ENCODE results near the gene ZBTB8OS. TPM values are rescaled to one million over a fixed set of nuclear protein-coding genes. Genes with fewer than 3 reads are reported as not detected.

Gene ZBTB8OS
- polyA plus RNA-seq, 1 experiment, result 21.1 TPM

DNA sequence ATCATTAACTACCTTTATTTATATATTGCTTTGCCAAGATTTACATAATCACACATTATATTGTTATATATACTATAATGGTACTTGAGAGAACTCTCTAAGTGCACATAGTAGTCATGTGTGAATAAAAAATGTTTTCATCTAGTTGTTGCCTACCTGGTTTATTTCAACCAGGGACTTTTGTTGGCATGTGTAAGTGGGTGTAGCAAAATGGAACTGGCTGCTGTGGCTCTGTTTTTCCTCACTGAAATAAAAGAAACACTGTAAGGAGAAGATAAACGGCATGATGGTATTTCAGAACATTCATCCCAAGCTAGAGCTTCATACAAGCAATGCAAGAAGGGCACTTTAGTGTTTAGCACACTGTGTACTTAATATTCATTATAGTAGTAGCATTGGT is 15.6 kb upstream of the ZBTB8OS start:
- no peak for DNase-seq (ENCODE audit: low read depth)
- POLR2A ChIA-PET, result no interaction called here
- TF ChIP-seq, protein P1, sequence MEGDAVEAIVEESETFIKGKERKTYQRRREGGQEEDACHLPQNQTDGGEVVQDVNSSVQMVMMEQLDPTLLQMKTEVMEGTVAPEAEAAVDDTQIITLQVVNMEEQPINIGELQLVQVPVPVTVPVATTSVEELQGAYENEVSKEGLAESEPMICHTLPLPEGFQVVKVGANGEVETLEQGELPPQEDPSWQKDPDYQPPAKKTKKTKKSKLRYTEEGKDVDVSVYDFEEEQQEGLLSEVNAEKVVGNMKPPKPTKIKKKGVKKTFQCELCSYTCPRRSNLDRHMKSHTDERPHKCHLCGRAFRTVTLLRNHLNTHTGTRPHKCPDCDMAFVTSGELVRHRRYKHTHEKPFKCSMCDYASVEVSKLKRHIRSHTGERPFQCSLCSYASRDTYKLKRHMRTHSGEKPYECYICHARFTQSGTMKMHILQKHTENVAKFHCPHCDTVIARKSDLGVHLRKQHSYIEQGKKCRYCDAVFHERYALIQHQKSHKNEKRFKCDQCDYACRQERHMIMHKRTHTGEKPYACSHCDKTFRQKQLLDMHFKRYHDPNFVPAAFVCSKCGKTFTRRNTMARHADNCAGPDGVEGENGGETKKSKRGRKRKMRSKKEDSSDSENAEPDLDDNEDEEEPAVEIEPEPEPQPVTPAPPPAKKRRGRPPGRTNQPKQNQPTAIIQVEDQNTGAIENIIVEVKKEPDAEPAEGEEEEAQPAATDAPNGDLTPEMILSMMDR (IDR thresholded peaks at IDR 0.05; ENCODE audit: insufficient read depth, low read depth, low read length), result no peak
- Histone ChIP-seq H3K36me3 (ENCODE audit: control insufficient read depth, insufficient read depth, low read length) (peaks cover 3% of the 10 kb centered on the region), H3K27me3 (ENCODE audit: control insufficient read depth, insufficient read depth, low read length) (no peaks in the 10 kb centered on the region), H3K4me3 (ENCODE audit: low read depth, low read length) (no peak overlapping the region)
- CTCF ChIA-PET, result no interaction called here

DNA sequence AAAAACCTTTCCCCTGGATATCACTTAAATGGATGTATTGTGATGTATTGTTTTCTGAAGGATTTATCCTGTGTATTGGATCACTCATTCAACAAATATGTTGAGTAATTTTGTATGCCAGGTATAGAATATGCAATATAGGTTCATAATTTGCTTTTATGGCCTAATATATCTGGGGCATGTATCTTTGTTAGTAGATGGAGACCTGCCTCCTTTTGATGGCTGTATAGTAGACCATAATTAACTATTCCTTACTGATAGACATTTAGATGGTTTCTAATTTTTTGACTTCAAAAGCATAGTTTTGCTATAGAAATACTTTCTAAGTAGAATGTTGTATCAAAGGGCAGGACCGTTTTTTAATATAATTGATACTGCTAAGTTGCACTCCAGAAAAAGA is 9.2 kb upstream of the ZBTB8OS start:
- CTCF ChIA-PET, result no interaction called here
- no peak for DNase-seq (ENCODE audit: low read depth)
- H3K4me3 ChIP-seq (ENCODE audit: low read depth, low read length), result no peak overlapping the region
- TF ChIP-seq, protein P1 (IDR thresholded peaks at IDR 0.05; ENCODE audit: insufficient read depth, low read depth, low read length), result no peak
- peaks cover 10% of the 10 kb centered on the region for H3K36me3 ChIP-seq (ENCODE audit: control insufficient read depth, insufficient read depth, low read length)
- POLR2A ChIA-PET, result no interaction called here
- H3K27me3 ChIP-seq (ENCODE audit: control insufficient read depth, insufficient read depth, low read length), result no peaks in the 10 kb centered on the region

DNA sequence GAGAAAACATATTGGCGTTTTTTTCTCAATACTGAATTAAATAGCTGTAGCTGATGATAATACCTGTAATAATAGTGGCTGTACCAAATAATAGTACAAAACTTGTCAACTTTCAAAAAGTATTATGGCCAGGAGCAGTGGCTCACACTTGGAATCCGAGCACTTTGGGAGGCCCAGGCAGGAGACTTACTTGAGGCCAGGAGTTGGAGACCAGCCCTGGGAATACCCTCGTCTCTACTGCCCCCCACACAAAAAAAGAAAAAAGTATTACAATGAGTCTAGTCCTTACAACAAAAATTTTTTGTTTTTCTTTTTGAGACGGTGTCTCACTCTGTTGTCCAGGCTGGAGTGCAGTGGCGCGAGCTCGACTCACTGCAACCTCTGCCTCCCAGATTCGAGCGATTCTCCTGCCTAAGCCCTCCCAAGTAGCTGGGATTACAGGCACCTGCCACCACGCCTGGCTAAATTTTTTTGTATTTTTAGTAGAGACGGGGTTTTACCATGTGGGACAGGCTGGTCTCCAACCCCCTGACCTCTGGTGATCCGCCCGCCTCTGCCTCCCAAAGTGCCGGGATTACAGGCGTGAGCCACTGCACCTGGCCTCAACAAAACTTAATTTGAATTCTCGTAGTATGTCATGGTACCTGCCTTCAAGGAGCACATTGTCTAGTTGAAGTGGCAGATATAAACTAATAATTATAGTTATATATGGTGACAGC is 2.1 kb upstream of the ZBTB8OS start:
- DNase-seq (ENCODE audit: low read depth), result no peak
- Histone ChIP-seq H3K36me3 (ENCODE audit: control insufficient read depth, insufficient read depth, low read length) (peaks cover 11% of the 10 kb centered on the region), H3K27me3 (ENCODE audit: control insufficient read depth, insufficient read depth, low read length) (no peaks in the 10 kb centered on the region), H3K4me3 (ENCODE audit: low read depth, low read length) (peak overlapping the region; percentile 87; the same call in 1 of the 2 replicates)
- CTCF ChIA-PET, result interaction anchor here (1.8 kb wide), 1 partner anchor 27 kb away, joined by 4 read pairs; no protein-coding TSS in a partner anchor
- POLR2A ChIA-PET, result no interaction called here
- TF ChIP-seq, protein P1 (IDR thresholded peaks at IDR 0.05; ENCODE audit: insufficient read depth, low read depth, low read length), result no peak

DNA sequence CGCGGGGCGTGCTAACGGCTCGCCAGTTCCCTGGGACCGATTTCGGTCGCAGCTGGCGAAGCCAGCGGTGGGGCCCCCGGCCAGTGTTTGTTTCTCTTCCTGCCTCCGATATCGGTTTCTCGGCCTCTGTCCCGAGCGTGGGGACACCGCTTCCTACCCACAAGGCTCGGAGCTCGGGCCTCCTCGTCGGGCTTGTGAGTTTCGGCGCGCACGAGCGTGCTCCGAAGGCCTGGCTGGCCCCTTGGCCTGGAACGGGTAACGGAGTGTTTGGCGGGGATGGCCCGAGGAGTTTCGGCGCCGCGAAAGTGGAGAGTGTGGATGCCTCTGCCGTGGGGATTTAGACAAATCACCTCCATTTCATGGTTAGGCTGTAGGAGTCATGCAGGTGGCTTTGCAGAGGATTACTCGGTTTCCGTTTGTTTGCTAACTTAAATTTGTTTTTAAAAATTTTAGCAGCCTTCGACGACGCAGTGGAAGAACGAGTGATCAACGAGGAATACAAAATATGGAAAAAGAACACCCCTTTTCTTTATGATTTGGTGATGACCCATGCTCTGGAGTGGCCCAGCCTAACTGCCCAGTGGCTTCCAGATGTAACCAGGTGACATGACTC is 1.2 kb upstream of the ZBTB8OS start:
- peak; percentile 0 for DNase-seq (ENCODE audit: low read depth)
- Histone ChIP-seq H3K4me3 (ENCODE audit: low read depth, low read length) (peak overlapping the region; percentile 87), H3K36me3 (ENCODE audit: control insufficient read depth, insufficient read depth, low read length) (peaks cover 7% of the 10 kb centered on the region), H3K27me3 (ENCODE audit: control insufficient read depth, insufficient read depth, low read length) (no peaks in the 10 kb centered on the region)
- ChIA-PET CTCF (interaction anchor here (0.9 kb wide), 1 partner anchor 120 kb away, joined by 3 read pairs; no protein-coding TSS in a partner anchor), POLR2A (interaction anchor here (0.5 to 1.0 kb wide), 4 partner anchors 12 to 102 kb away, joined by 4 to 14 read pairs (median 4); no protein-coding TSS in a partner anchor)
- TF ChIP-seq, protein P1 (IDR thresholded peaks at IDR 0.05; ENCODE audit: insufficient read depth, low read depth, low read length), result no peak

DNA sequence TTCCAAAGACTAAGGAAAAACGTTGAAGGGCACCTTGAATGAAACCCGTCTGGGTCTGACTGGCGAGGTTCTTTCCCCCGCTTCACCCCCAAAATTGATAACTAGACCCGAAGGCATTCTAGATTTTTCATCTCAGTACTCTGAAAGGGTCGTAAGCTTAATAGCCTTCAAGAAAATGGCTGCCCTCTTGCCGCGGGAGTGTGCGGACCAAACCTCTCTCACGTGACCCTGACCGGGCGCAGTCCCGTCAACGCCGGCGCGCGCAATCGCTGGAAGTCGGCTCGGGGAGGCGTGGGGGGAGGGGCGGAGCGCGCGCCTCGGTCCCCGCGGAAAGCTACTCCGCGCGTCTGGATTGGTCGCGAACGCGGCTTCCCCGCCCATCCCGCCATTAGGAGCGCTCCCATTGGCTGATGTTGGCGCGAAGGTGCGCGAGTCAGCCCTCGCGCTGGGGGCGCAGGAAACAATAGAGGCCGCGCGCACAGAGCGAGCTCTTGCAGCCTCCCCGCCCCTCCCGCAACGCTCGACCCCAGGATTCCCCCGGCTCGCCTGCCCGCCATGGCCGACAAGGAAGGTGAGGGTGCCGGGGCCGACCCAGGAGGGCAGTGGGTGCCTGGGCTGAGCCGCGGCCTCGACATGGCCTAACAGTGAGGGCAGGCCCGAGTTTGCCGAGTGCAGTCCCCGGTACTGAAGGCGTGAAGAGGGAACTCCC is 556 bp upstream of the ZBTB8OS start, which contains the start of gene RBBP4:
TSS of gene RBBP4 (plus strand) at position 457 of the 709 bp plus-strand sequence. CDS start at position 556, 99 bp downstream.
- H3K27me3 ChIP-seq (ENCODE audit: control insufficient read depth, insufficient read depth, low read length), result no peaks in the 10 kb centered on the region
- peak; percentile 75 for DNase-seq (ENCODE audit: low read depth)
- POLR2A ChIA-PET, result interaction anchor here (0.5 to 1.0 kb wide), 5 partner anchors 11 to 103 kb away, joined by 4 to 14 read pairs (median 4); no protein-coding TSS in a partner anchor
- H3K4me3 ChIP-seq (ENCODE audit: low read depth, low read length), result peak within 1 kb of the TSS; percentile 87
- H3K36me3 ChIP-seq (ENCODE audit: control insufficient read depth, insufficient read depth, low read length), result peaks cover 7% of the 10 kb centered on the region
- TF ChIP-seq, protein P1 (IDR thresholded peaks at IDR 0.05; ENCODE audit: insufficient read depth, low read depth, low read length), result no peak
- CTCF ChIA-PET, result interaction anchor here (0.9 kb wide), 1 partner anchor 121 kb away, joined by 3 read pairs; no protein-coding TSS in a partner anchor

Data from BJ (cell line).